Gastroesophageal sphincter (tissue), 4 donors: ENCODE data around the gene CCNY. TPM values are rescaled to one million over a fixed set of nuclear protein-coding genes. Genes with fewer than 3 reads are reported as not detected.

ENCODE experiments used
- ATAC-seq: fragments of 150-250 bp; one replicate; pipeline ENCODE4 v1.9.1; 2016; ENCODE audit warnings: mild to moderate bottlenecking, moderate library complexity
- H3K27ac ChIP-seq, 4 donors: fragments of 200-600 bp; sonication (generic) in 3 of 4; 1 replicate in 3 of 4; 2 replicates in 1 of 4; pipeline ENCODE4 v1.5.1; 2016 to 2019
- H3K27me3 ChIP-seq: fragments of 200-600 bp; sonication (generic); one replicate; pipeline ENCODE4 v1.5.1; 2019
- H3K36me3 ChIP-seq, 2 donors: fragments of 200-600 bp; sonication (generic); one replicate each; pipeline ENCODE4 v1.5.1; 2019; ENCODE audit warnings: control low read depth in 1 of 2
- H3K4me1 ChIP-seq, 3 donors: fragments of 200-600 bp; sonication (generic); 1 replicate in 2 of 3; 2 replicates in 1 of 3; pipeline ENCODE4 v1.5.1; 2016 to 2019; ENCODE audit warnings: control low read depth in 2 of 3
- H3K4me3 ChIP-seq, 2 donors: fragments of 200-600 bp; sonication (generic); one replicate each; pipeline ENCODE4 v1.5.1; 2019; ENCODE audit warnings: mild to moderate bottlenecking in 1 of 2, moderate library complexity in 1 of 2
- H3K9me3 ChIP-seq, 3 donors: fragments of 200-600 bp; sonication (generic); one replicate each; pipeline ENCODE4 v1.5.1; 2017 to 2019; ENCODE audit warnings: control low read depth in 2 of 3
- CTCF ChIP-seq, 4 experiments: fragments of 200-600 bp in 2 of 4; fragments of 450-650 bp in 2 of 4; sonication (generic) in 1 of 4; IDR thresholded peaks; one replicate each; pipeline ENCODE4 v1.5.1; 2017 to 2019; ENCODE audit warnings: antibody characterized with exemption in 4 of 4, mild to moderate bottlenecking in 2 of 4, moderate library complexity in 2 of 4
- EP300 ChIP-seq: sonication (generic); formaldehyde crosslinking; IDR thresholded peaks from one replicate; pipeline ENCODE4 v1.6.1; 2017; ENCODE audit warnings: antibody characterized with exemption, mild to moderate bottlenecking
- POLR2A ChIP-seq, 2 donors: fragments of 450-650 bp; IDR thresholded peaks; one replicate each; pipeline ENCODE4 v1.6.1; 2017; ENCODE audit warnings: antibody characterized with exemption in 2 of 2, mild to moderate bottlenecking in 2 of 2, moderate library complexity in 1 of 2
- POLR2AphosphoS5 ChIP-seq: sonication (generic); formaldehyde crosslinking; IDR thresholded peaks from one replicate; pipeline ENCODE4 v1.6.1; 2017; ENCODE audit warnings: antibody characterized with exemption
- WGBS, 2 donors: methylation state at CpG; one replicate each; pipeline ENCODE4 v1.1.5; 2018; ENCODE audit warnings: low coverage in 1 of 2; 5-methylcytosine and 5-hydroxymethylcytosine counted together
- total RNA-seq, 4 donors: library from RNA; depleted of rRNA; stranded (reverse); fragments of >200 nt; gene quantifications; one replicate each; pipeline ENCODE4 v1.1.0, GENCODE V29; 2016

The CCNY gene
- total RNA-seq, 4 donors from 2014 or later: 35.5 to 106 (median 63.2) TPM

- Histone ChIP-seq H3K36me3 (no peaks in the 10 kb centered on the region), H3K27me3 (no peaks in the 10 kb centered on the region), H3K9me3 (peaks cover 0 to 22% (median 4%) of the 10 kb centered on the region in 3 donors), H3K4me1 (peaks cover 0 to 7% (median 0%) of the 10 kb centered on the region in 3 donors), H3K4me3 (no peak overlapping the region), H3K27ac (no peak overlapping the region)
- 83 to 86% methylated on average over 1 to 3 of the region's 3 CpGs for WGBS, 2 donors
- TF ChIP-seq EP300 (no peak), POLR2A (IDR thresholded peaks at IDR 0.05) (no peak), CTCF (IDR thresholded peaks at IDR 0.05) (no peak), POLR2AphosphoS5 (no peak)
- no peak for ATAC-seq
Observed at GRCh38 chr10:35438718-35439571, 102.6 kb downstream of the CCNY start.

- TF ChIP-seq EP300 (no peak), POLR2A (IDR thresholded peaks at IDR 0.05) (no peak), CTCF (IDR thresholded peaks at IDR 0.05) (no peak), POLR2AphosphoS5 (no peak)
- H3K4me3 ChIP-seq: no peak overlapping the region
- peaks cover 0 to 8% (median 0%) of the 10 kb centered on the region in 3 donors for H3K4me1 ChIP-seq
- no peak for ATAC-seq
- no peak overlapping the region for H3K27ac ChIP-seq
- no peaks in the 10 kb centered on the region for H3K36me3 ChIP-seq
- H3K27me3 ChIP-seq: no peaks in the 10 kb centered on the region
- peaks cover 0 to 29% (median 4%) of the 10 kb centered on the region in 3 donors for H3K9me3 ChIP-seq
- 75 to 82% methylated on average over 2 of the region's 2 CpGs for whole genome bisulfite sequencing, 2 donors
Observed at GRCh38 chr10:35440016-35440415, 103.7 kb downstream of the CCNY start.

GRCh38 chr10:35442028-35442427 is 105.7 kb downstream of the CCNY start:
- ATAC-seq: no peak
- 50 to 83% methylated on average over 1 of the region's 1 CpG for WGBS, 2 donors
- Histone ChIP-seq H3K27me3 (no peaks in the 10 kb centered on the region), H3K4me3 (no peak overlapping the region), H3K9me3 (peaks cover 0 to 29% (median 4%) of the 10 kb centered on the region in 3 donors), H3K27ac (no peak overlapping the region), H3K4me1 (peaks cover 0 to 23% (median 0%) of the 10 kb centered on the region in 3 donors), H3K36me3 (no peaks in the 10 kb centered on the region)
- no peak for TF ChIP-seq CTCF (IDR thresholded peaks at IDR 0.05)
- TF ChIP-seq EP300: no peak
- no peak for TF ChIP-seq POLR2AphosphoS5
- no peak for TF ChIP-seq POLR2A (IDR thresholded peaks at IDR 0.05)

GRCh38 chr10:35442592-35442991 is 106.3 kb downstream of the CCNY start:
- H3K27ac ChIP-seq: no peak overlapping the region
- no peaks in the 10 kb centered on the region for H3K27me3 ChIP-seq
- H3K4me3 ChIP-seq: no peak overlapping the region
- ATAC-seq: no peak
- WGBS, 2 donors: 84 to 89% methylated on average over 4 of the region's 4 CpGs
- H3K9me3 ChIP-seq: peaks cover 0 to 29% (median 4%) of the 10 kb centered on the region in 3 donors
- H3K36me3 ChIP-seq: no peaks in the 10 kb centered on the region
- peaks cover under 1 to 29% (median 4%) of the 10 kb centered on the region in 3 donors for H3K4me1 ChIP-seq
- no peak for TF ChIP-seq POLR2A (IDR thresholded peaks at IDR 0.05)
- TF ChIP-seq POLR2AphosphoS5: no peak
- TF ChIP-seq EP300: no peak
- no peak for TF ChIP-seq CTCF (IDR thresholded peaks at IDR 0.05)

- H3K27ac ChIP-seq: no peak overlapping the region
- H3K4me3 ChIP-seq: no peak overlapping the region
- ATAC-seq: no peak
- 95 to 100% methylated on average over 1 to 3 of the region's 3 CpGs for WGBS, 2 donors
- TF ChIP-seq CTCF (IDR thresholded peaks at IDR 0.05) (no peak), EP300 (no peak), POLR2A (IDR thresholded peaks at IDR 0.05) (no peak), POLR2AphosphoS5 (no peak)
- H3K36me3 ChIP-seq: no peaks in the 10 kb centered on the region
- no peaks in the 10 kb centered on the region for H3K27me3 ChIP-seq
- peaks cover 5 to 41% (median 15%) of the 10 kb centered on the region in 3 donors for H3K4me1 ChIP-seq
- H3K9me3 ChIP-seq: peaks cover 0 to 29% (median 4%) of the 10 kb centered on the region in 3 donors
Observed at GRCh38 chr10:35443858-35444257, 107.5 kb downstream of the CCNY start.
